ENCODE measurements around the gene HOMEZ. TPM values are rescaled to one million over a fixed set of nuclear protein-coding genes. Genes with fewer than 3 reads are reported as not detected.

The HOMEZ gene
- total and polyA plus RNA-seq, 2 experiments from 2014 or later, result 5.3 to 7.9 TPM

- no peak for TF ChIP-seq ZNF462 (CRISPR knock-in tag; IDR thresholded peaks at IDR 0.05)
- TF ChIP-seq EZH2phosphoT487 (IDR thresholded peaks at IDR 0.05; ENCODE audit: unreplicated experiment), result no peak
- no peak for TF ChIP-seq POLR2AphosphoS5 (IDR thresholded peaks at IDR 0.05; ENCODE audit: low read depth)
- TF ChIP-seq JUNB (IDR thresholded peaks at IDR 0.05; ENCODE audit: unreplicated experiment), result no peak
- no peak for TF ChIP-seq CREB1 (CRISPR knock-in tag; IDR thresholded peaks at IDR 0.05; ENCODE audit: low read depth)
- no peak for TF ChIP-seq EZH2 (IDR thresholded peaks at IDR 0.05; ENCODE audit: low read depth, unreplicated experiment)
- no peak for TF ChIP-seq ZNF331 (CRISPR knock-in tag; IDR thresholded peaks at IDR 0.05; ENCODE audit: low read depth)
These were observed 11.8 kb upstream of the HOMEZ start (continued) for GRCh38 chr14:23297611-23298277.

GRCh38 chr14:23297096-23297495 is 11.2 kb upstream of the HOMEZ start:
- Histone ChIP-seq H3K9me2 (ENCODE audit: insufficient read depth) (no peaks in the 10 kb centered on the region), H3K27me3 (ENCODE audit: insufficient read depth) (peaks cover 87% of the 10 kb centered on the region), H3K36me3 (ENCODE audit: insufficient read depth) (no peaks in the 10 kb centered on the region), H3K4me3 (no peak overlapping the region), H3F3A (replicated peaks; ENCODE audit: low read depth) (peaks cover 8% of the 10 kb centered on the region), H3K79me2 (replicated peaks; ENCODE audit: insufficient read depth) (no peaks in the 10 kb centered on the region), H4K20me1 (replicated peaks; ENCODE audit: insufficient read depth) (peaks cover 20% of the 10 kb centered on the region), H3K4me1 (ENCODE audit: insufficient read depth) (peaks cover 20% of the 10 kb centered on the region; the same call in 1 of the 2 replicates), H3K27ac (ENCODE audit: low read depth) (no peak overlapping the region), H3K4me2 (no peak overlapping the region), H2AFZ (no peak overlapping the region)
- H3K4me1 Mint-ChIP-seq, result peaks cover 16% of the 10 kb centered on the region
- H3K27ac Mint-ChIP-seq, result no peak overlapping the region
- DNase-seq (ENCODE audit: low spot score) (no peak), ATAC-seq (no peak)
- H3K9me3 Mint-ChIP-seq, result no peaks in the 10 kb centered on the region
- no peaks in the 10 kb centered on the region for H3K36me3 Mint-ChIP-seq (ENCODE audit: low read depth)
- no peak for TF ChIP-seq JUNB (IDR thresholded peaks at IDR 0.05; ENCODE audit: unreplicated experiment)
- no peak for TF ChIP-seq ZNF462 (CRISPR knock-in tag; IDR thresholded peaks at IDR 0.05)
- TF ChIP-seq EZH2phosphoT487 (IDR thresholded peaks at IDR 0.05; ENCODE audit: unreplicated experiment), result no peak
- TF ChIP-seq POLR2AphosphoS5 (IDR thresholded peaks at IDR 0.05; ENCODE audit: low read depth), result no peak
- TF ChIP-seq NANOG (IDR thresholded peaks at IDR 0.05; ENCODE audit: borderline replicate concordance), result no peak
- TF ChIP-seq ZNF331 (CRISPR knock-in tag; IDR thresholded peaks at IDR 0.05; ENCODE audit: low read depth), result no peak
- TF ChIP-seq EZH2 (IDR thresholded peaks at IDR 0.05; ENCODE audit: low read depth, unreplicated experiment), result no peak
- TF ChIP-seq STAT1 (IDR thresholded peaks at IDR 0.05; ENCODE audit: unreplicated experiment), result no peak
- H3K4me3 Mint-ChIP-seq, result no peak overlapping the region
- H3K27me3 Mint-ChIP-seq (ENCODE audit: insufficient read depth, low read depth, poor library complexity), result peaks cover 84% of the 10 kb centered on the region
